B cell (primary cell): Measurements from ENCODE around the gene ZFP14. TPM values are rescaled to one million over a fixed set of nuclear protein-coding genes. Genes with fewer than 3 reads are reported as not detected.
A peak's percentile ranks its signal among the peaks of the same experiment; 100 is the strongest.

Experiments
- ATAC-seq: fragments of 200-7000 bp; cut with Tn5 transposase; one replicate; pipeline ENCODE4 v1.10.0; 2021; ENCODE audit warnings: low read depth, mild to moderate bottlenecking, moderate number of reproducible peaks, moderate library complexity
- CTCF ChIA-PET: fragments of 350-600 bp; sonication (Branson Sonifier 250); formaldehyde crosslinking; loops from one replicate; lab custom pipeline; 2021; ENCODE audit warnings: antibody characterized with exemption, inconsistent platforms; lab: Charles Lee
- POLR2A ChIA-PET: fragments of 350-600 bp; sonication (Branson Sonifier 250); formaldehyde crosslinking; loops from one replicate; lab custom pipeline; 2021; ENCODE audit warnings: antibody characterized with exemption; lab: Charles Lee
- DNase-seq: peaks from one replicate; pipeline ENCODE4 v3.0.0; 2013
- H2AFZ ChIP-seq: 2 replicates; pipeline ENCODE4 v1.6.1; 2012; ENCODE audit warnings: mild to moderate bottlenecking, low read depth, low read length; ENCODE audit not compliant: insufficient read depth, poor library complexity, severe bottlenecking
- H3K27ac ChIP-seq, 2 donors: 1 replicate in 1 of 2; 2 replicates in 1 of 2; pipeline ENCODE4 v1.5.1; 2012 to 2013; ENCODE audit warnings: low read length in 2 of 2, mild to moderate bottlenecking in 2 of 2, moderate library complexity in 1 of 2
- H3K27me3 ChIP-seq, 4 experiments: fragments of 200-600 bp in 1 of 4; sonication (generic) in 1 of 4; replicated peaks in 1 of 4; 1 replicate in 2 of 4; 2 replicates in 2 of 4; pipeline versions ENCODE4 v1.6.1 to v1.7.0; 2013 to 2016; ENCODE audit warnings: low read length in 3 of 4, mild to moderate bottlenecking in 2 of 4, mixed read lengths in 1 of 4, moderate library complexity in 1 of 4; ENCODE audit not compliant: insufficient read depth in 4 of 4, control insufficient read depth in 3 of 4; ENCODE audit errors: control extremely low read depth in 1 of 4
- H3K36me3 ChIP-seq, 2 experiments: replicated peaks in 1 of 2; 1 replicate in 1 of 2; 2 replicates in 1 of 2; pipeline versions ENCODE4 v1.6.1 to v1.7.1; 2013; ENCODE audit warnings: low read length in 1 of 2; ENCODE audit not compliant: insufficient read depth in 2 of 2, control insufficient read depth in 1 of 2; ENCODE audit errors: control extremely low read depth in 1 of 2, extremely low read depth in 1 of 2
- H3K4me1 ChIP-seq, 2 donors: fragments of 200-600 bp in 1 of 2; sonication (generic) in 1 of 2; 1 replicate in 1 of 2; 2 replicates in 1 of 2; pipeline versions ENCODE4 v1.5.1 to v1.6.1; 2013 to 2017; ENCODE audit warnings: low read length in 2 of 2; ENCODE audit not compliant: control insufficient read depth in 2 of 2, insufficient read depth in 2 of 2
- H3K4me2 ChIP-seq: replicated peaks from 2 replicates; pipeline ENCODE3; 2012; ENCODE audit warnings: mild to moderate bottlenecking, low read depth, low read length; ENCODE audit not compliant: poor library complexity, severe bottlenecking
- H3K4me3 ChIP-seq, 5 experiments: fragments of 200-600 bp in 1 of 5; sonication (generic) in 1 of 5; 1 replicate in 3 of 5; 2 replicates in 2 of 5; pipeline versions ENCODE4 v1.5.1 to v1.7.0; 2011 to 2016; ENCODE audit warnings: low read length in 4 of 5, mild to moderate bottlenecking in 4 of 5, low read depth in 2 of 5, control low read depth in 1 of 5, moderate library complexity in 1 of 5; ENCODE audit not compliant: insufficient read depth in 1 of 5; ENCODE audit errors: control extremely low read depth in 1 of 5, extremely low read depth in 1 of 5
- H3K79me2 ChIP-seq: fragments of 200-600 bp; sonication (generic); one replicate; pipeline ENCODE4 v1.6.0; 2016; ENCODE audit warnings: low read length; ENCODE audit not compliant: control insufficient read depth, insufficient read depth
- H3K9ac ChIP-seq: fragments of 200-600 bp; sonication (generic); 2 replicates; pipeline ENCODE4 v1.6.1; 2017; ENCODE audit warnings: mild to moderate bottlenecking, low read length, moderate library complexity
- H3K9me3 ChIP-seq, 3 donors: one replicate each; pipeline versions ENCODE4 v1.6.1 to v1.7.1; 2013; ENCODE audit warnings: low read length in 2 of 3; ENCODE audit not compliant: control insufficient read depth in 2 of 3, insufficient read depth in 1 of 3; ENCODE audit errors: control extremely low read depth in 1 of 3
- H4K20me1 ChIP-seq: 2 replicates; pipeline ENCODE4 v1.6.0; 2012; ENCODE audit warnings: mild to moderate bottlenecking, low read length; ENCODE audit not compliant: insufficient read depth, control insufficient read depth, poor library complexity, severe bottlenecking
- H3K27ac Mint-ChIP-seq: one replicate; pipeline ENCODE4 v1.8.0; 2021; ENCODE audit warnings: mixed read lengths
- H3K27me3 Mint-ChIP-seq: one replicate; pipeline ENCODE4 v1.8.0; 2021; ENCODE audit warnings: mixed read lengths
- H3K4me1 Mint-ChIP-seq: one replicate; pipeline ENCODE4 v1.8.0; 2021; ENCODE audit warnings: mixed read lengths
- H3K4me3 Mint-ChIP-seq: one replicate; pipeline ENCODE4 v1.8.0; 2021; ENCODE audit warnings: mixed read lengths
- H3K9me3 Mint-ChIP-seq: one replicate; pipeline ENCODE4 v1.8.0; 2022; ENCODE audit warnings: mixed read lengths; ENCODE audit not compliant: insufficient read depth
- CTCF ChIP-seq: fragments of 200-600 bp; IDR thresholded peaks from one replicate; pipeline ENCODE4 v1.8.0; 2022; ENCODE audit warnings: antibody characterized with exemption, mild to moderate bottlenecking
- EZH2 ChIP-seq: IDR thresholded peaks from 2 replicates; pipeline ENCODE4 v1.6.1; 2012; ENCODE audit warnings: borderline replicate concordance, low read depth, mild to moderate bottlenecking, moderate library complexity, low read length; ENCODE audit not compliant: insufficient read depth, poor library complexity, severe bottlenecking
- WGBS: methylation state at CpG from one replicate; pipeline ENCODE4 v1.1.5; 2013; ENCODE audit warnings: missing lambda C conversion rate; ENCODE audit not compliant: insufficient coverage; 5-methylcytosine and 5-hydroxymethylcytosine counted together
- intact Hi-C: fragments of 100-400 bp; cut with micrococcal nuclease; formaldehyde crosslinking; loops from one replicate; pipeline ENCODE4 v1.10.0; 2022
- polyA plus RNA-seq: library from polyadenylated mRNA; depleted of rRNA; stranded (reverse); fragments of >200 nt; gene quantifications from 2 replicates; pipeline ENCODE4 v1.2.3, GENCODE V29; 2012
- total RNA-seq, 2 donors: library from RNA; stranded (reverse); fragments of 120-200 nt in 1 of 2; gene quantifications; 1 replicate in 1 of 2; 2 replicates in 1 of 2; pipeline versions ENCODE4 v1.2.3 to v1.2.4, GENCODE V29; 2013 to 2022

The ZFP14 gene
- total and polyA plus RNA-seq, 2 donors (not counting 1 experiment from before 2014, with no cell fraction given) = 5.2 to 22.7 TPM

DNA sequence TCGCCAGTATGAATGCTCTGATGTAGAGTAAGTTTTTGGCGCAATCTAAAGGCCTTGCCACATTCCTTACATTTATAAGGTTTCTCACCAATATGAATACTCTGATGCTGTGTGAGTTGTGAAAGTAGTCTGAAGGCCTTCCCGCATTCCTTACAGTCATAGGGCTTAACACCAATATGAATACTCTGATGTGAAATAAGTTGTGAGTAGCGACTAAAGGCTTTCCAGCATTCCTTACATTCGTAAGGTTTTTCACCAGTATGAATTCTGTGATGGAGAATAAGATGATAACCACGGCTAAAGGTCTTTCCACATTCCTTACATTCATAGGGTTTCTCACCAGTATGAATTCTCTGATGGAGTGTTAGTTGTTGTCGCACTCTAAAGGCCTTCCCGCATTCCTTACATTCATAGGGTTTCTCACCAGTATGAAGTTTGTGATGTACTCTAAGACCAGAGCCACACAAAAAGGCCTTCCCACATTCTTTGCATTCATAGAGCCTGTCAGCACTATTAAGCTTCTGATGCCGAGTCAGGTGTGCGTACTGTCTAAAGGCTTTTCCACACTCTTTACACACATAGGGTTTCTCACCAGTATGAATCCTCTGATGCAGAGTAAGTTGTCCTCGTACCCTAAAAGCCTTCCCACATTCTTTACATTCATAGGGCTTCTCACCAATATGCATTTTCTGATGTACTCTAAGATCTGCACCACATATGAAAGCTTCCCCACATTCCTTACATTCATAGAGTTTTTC, 14.1 kb upstream of the ZFP14 start:
- Histone ChIP-seq H3K4me3 (no peak overlapping the region), H3K36me3 (peaks cover 25 to 33% of the 10 kb centered on the region in 2 experiments), H3K27me3 (no peaks in the 10 kb centered on the region), H3K79me2 (peaks cover 10% of the 10 kb centered on the region), H3K9me3 (peaks cover 35 to 60% (median 47%) of the 10 kb centered on the region in 3 donors), H4K20me1 (no peaks in the 10 kb centered on the region), H3K27ac (no peak overlapping the region), H3K9ac (no peak overlapping the region), H3K4me2 (no peak overlapping the region), H3K4me1 (no peaks in the 10 kb centered on the region), H2AFZ (no peak overlapping the region)
- H3K4me3 Mint-ChIP-seq = no peak overlapping the region
- no peak for DNase-seq
- 100% methylated on average over 2 of the region's 11 CpGs for WGBS
- ChIA-PET POLR2A (no interaction called here), CTCF (no interaction called here)
- intact Hi-C loops = no loop called here
- H3K27me3 Mint-ChIP-seq = no peaks in the 10 kb centered on the region
- peaks cover 2% of the 10 kb centered on the region for H3K4me1 Mint-ChIP-seq
- TF ChIP-seq EZH2 (no peak), CTCF (no peak)
- ATAC-seq = no peak
- H3K9me3 Mint-ChIP-seq = peaks cover 25% of the 10 kb centered on the region
- no peak overlapping the region for H3K27ac Mint-ChIP-seq

GRCh38 chr19:36379510-36379819, 464 bp upstream of the ZFP14 start:
- TF ChIP-seq CTCF (no peak), EZH2 (no peak)
- no peaks in the 10 kb centered on the region for H3K27me3 Mint-ChIP-seq
- H4K20me1 ChIP-seq = no peaks in the 10 kb centered on the region
- H2AFZ ChIP-seq = peak overlapping the region; percentile 97
- ATAC-seq (no peak), DNase-seq (no peak)
- H3K36me3 ChIP-seq = no peaks in the 10 kb centered on the region
- H3K9me3 ChIP-seq = peaks cover 0 to 11% (median 3%) of the 10 kb centered on the region in 3 donors
- H3K4me3 Mint-ChIP-seq = peak overlapping the region; percentile 82
- CTCF ChIA-PET = interaction anchor here (0.8 to 3.1 kb wide), 3 partner anchors 109 to 393 kb away, joined by 3 to 13 read pairs (median 3); partner anchors contain the start of genes ZNF566 and ZNF850
- 68% methylated on average over 10 of the region's 10 CpGs for WGBS
- no peaks in the 10 kb centered on the region for H3K27me3 ChIP-seq
- H3K4me2 ChIP-seq = peak overlapping the region; percentile 94
- intact Hi-C loops = loop anchor here (1.0 to 5.0 kb wide), 14 partner anchors 22 to 1088 kb away; partner anchors contain the start of genes ZFP82, ZNF260, ZNF345 and ZNF383
- peaks cover 29% of the 10 kb centered on the region for H3K79me2 ChIP-seq
- peak overlapping the region; percentile 97 for H3K27ac Mint-ChIP-seq
- H3K4me1 Mint-ChIP-seq = peaks cover 19% of the 10 kb centered on the region
- H3K4me3 ChIP-seq = peak overlapping the region in 4 of 5 experiments; percentile 83 to 95 (median 90)
- peaks cover 13 to 19% of the 10 kb centered on the region in 2 donors for H3K4me1 ChIP-seq
- H3K9ac ChIP-seq = peak overlapping the region; percentile 96
- POLR2A ChIA-PET = interaction anchor here (0.7 to 1.6 kb wide), 7 partner anchors 9 to 226 kb away, joined by 3 to 8 read pairs (median 4); partner anchors contain the start of genes ZNF260, ZNF382, ZNF529 and ZNF566
- H3K27ac ChIP-seq = peak overlapping the region; percentile 83 to 94
- H3K9me3 Mint-ChIP-seq = no peaks in the 10 kb centered on the region
